ENCODE results near the gene SCRN1. TPM values are rescaled to one million over a fixed set of nuclear protein-coding genes. Genes with fewer than 3 reads are reported as not detected.

SCRN1 gene
- total RNA-seq, 2 donors from 2014 or later: 33.8 to 99.8 TPM

- Histone ChIP-seq H3K27me3 (replicated peaks; ENCODE audit: insufficient read depth) (no peaks in the 10 kb centered on the region), H3K36me3 (no peaks in the 10 kb centered on the region), H3K27ac (no peak overlapping the region), H3K4me1 (replicated peaks) (no peaks in the 10 kb centered on the region), H3K9me3 (no peaks in the 10 kb centered on the region), H3K4me3 (no peak overlapping the region)
- intact Hi-C loops (cut with DNase I): no loop called here
- WGBS: 68% methylated on average over 3 of the region's 3 CpGs
- TF ChIP-seq CTCF (IDR thresholded peaks at IDR 0.05) (peak in 2 of 4 experiments; percentile 7 to 16), POLR2AphosphoS5 (IDR thresholded peaks at IDR 0.05) (no peak)
- no peak for DNase-seq (ENCODE audit: low spot score)
Measured at GRCh38 chr7:30012757-30013156, 23.2 kb upstream of the SCRN1 start.

GRCh38 chr7:30010021-30010420 is 20.4 kb upstream of the SCRN1 start:
- Histone ChIP-seq H3K27me3 (replicated peaks; ENCODE audit: insufficient read depth) (no peaks in the 10 kb centered on the region), H3K27ac (no peak overlapping the region), H3K36me3 (no peaks in the 10 kb centered on the region), H3K9me3 (no peaks in the 10 kb centered on the region), H3K4me3 (no peak overlapping the region), H3K4me1 (replicated peaks) (no peaks in the 10 kb centered on the region)
- no peak for DNase-seq (ENCODE audit: low spot score)
- TF ChIP-seq POLR2AphosphoS5 (IDR thresholded peaks at IDR 0.05): no peak
- no peak for TF ChIP-seq POLR2A (IDR thresholded peaks at IDR 0.05)
- no peak for TF ChIP-seq CTCF (IDR thresholded peaks at IDR 0.05)
- intact Hi-C loops (cut with DNase I): no loop called here
- 74% methylated on average over 6 of the region's 6 CpGs for WGBS

GRCh38 chr7:30005464-30005863 is 15.9 kb upstream of the SCRN1 start:
- TF ChIP-seq POLR2A (IDR thresholded peaks at IDR 0.05) (no peak), POLR2AphosphoS5 (IDR thresholded peaks at IDR 0.05) (no peak), CTCF (IDR thresholded peaks at IDR 0.05) (no peak)
- no peaks in the 10 kb centered on the region for H3K4me1 ChIP-seq (replicated peaks)
- 39% methylated on average over 3 of the region's 3 CpGs for WGBS
- H3K9me3 ChIP-seq: no peaks in the 10 kb centered on the region
- no peaks in the 10 kb centered on the region for H3K27me3 ChIP-seq (replicated peaks; ENCODE audit: insufficient read depth)
- no peak overlapping the region for H3K4me3 ChIP-seq
- intact Hi-C loops (cut with DNase I): no loop called here
- no peak overlapping the region for H3K27ac ChIP-seq
- no peaks in the 10 kb centered on the region for H3K36me3 ChIP-seq
- DNase-seq (ENCODE audit: low spot score): no peak

- no peaks in the 10 kb centered on the region for H3K27me3 ChIP-seq (replicated peaks; ENCODE audit: insufficient read depth)
- no peak overlapping the region for H3K4me3 ChIP-seq
- DNase-seq (ENCODE audit: low spot score): no peak
- TF ChIP-seq POLR2A (IDR thresholded peaks at IDR 0.05) (no peak), CTCF (IDR thresholded peaks at IDR 0.05) (no peak), POLR2AphosphoS5 (IDR thresholded peaks at IDR 0.05) (no peak)
- H3K4me1 ChIP-seq (replicated peaks): no peaks in the 10 kb centered on the region
- no peak overlapping the region for H3K27ac ChIP-seq
- no peaks in the 10 kb centered on the region for H3K36me3 ChIP-seq
- intact Hi-C loops (cut with DNase I): no loop called here
- H3K9me3 ChIP-seq: no peaks in the 10 kb centered on the region
- WGBS: 47% methylated on average over 6 of the region's 6 CpGs
Measured at GRCh38 chr7:30003098-30003497, 13.5 kb upstream of the SCRN1 start.

- H3K36me3 ChIP-seq: no peaks in the 10 kb centered on the region
- no peaks in the 10 kb centered on the region for H3K27me3 ChIP-seq (replicated peaks; ENCODE audit: insufficient read depth)
- TF ChIP-seq CTCF (IDR thresholded peaks at IDR 0.05) (no peak), POLR2A (IDR thresholded peaks at IDR 0.05) (no peak), POLR2AphosphoS5 (IDR thresholded peaks at IDR 0.05) (no peak)
- DNase-seq (ENCODE audit: low spot score): no peak
- intact Hi-C loops (cut with DNase I): no loop called here
- H3K4me3 ChIP-seq: no peak overlapping the region
- no peaks in the 10 kb centered on the region for H3K4me1 ChIP-seq (replicated peaks)
- no peak overlapping the region for H3K27ac ChIP-seq
- H3K9me3 ChIP-seq: no peaks in the 10 kb centered on the region
- WGBS: 89% methylated on average over 2 of the region's 2 CpGs
Measured at GRCh38 chr7:30001998-30002397, 12.4 kb upstream of the SCRN1 start.

All from prostate gland (tissue), 2 donors.